Measurements from ENCODE around the gene ARRDC4. TPM values are rescaled to one million over a fixed set of nuclear protein-coding genes. Genes with fewer than 3 reads are reported as not detected.

Gene ARRDC4
- total and polyA plus RNA-seq, 2 of the 8 experiments (the other 6 are each of a cell fraction or from before 2014, with no cell fraction given): 3.5 to 3.8 TPM

- Histone ChIP-seq H3K4ac (replicated peaks; ENCODE audit: insufficient read length, low read depth, low read length) (no peak overlapping the region), H4K5ac (ENCODE audit: insufficient read length, low read depth, low read length) (no peak overlapping the region), H3K56ac (replicated peaks; ENCODE audit: insufficient read length, low read depth, low read length) (no peak overlapping the region), H3K4me2 (ENCODE audit: insufficient read depth in 1 of 2, low read depth in 2 of 2, low read length in 2 of 2) (no peak overlapping the region), H2BK12ac (ENCODE audit: low read depth, low read length) (no peak overlapping the region), H3K27me3 (replicated peaks in 1 of 4; ENCODE audit: control insufficient read depth in 3 of 4, extremely low read depth in 1 of 4, insufficient read depth in 3 of 4, low read length in 3 of 4) (no peaks in the 10 kb centered on the region), H3K79me2 (ENCODE audit: control insufficient read depth in 1 of 2, insufficient read depth in 2 of 2, low read length in 2 of 2) (no peaks in the 10 kb centered on the region), H3K9me3 (ENCODE audit: insufficient read depth in 2 of 2, low read depth in 1 of 2, low read length in 1 of 2) (no peaks in the 10 kb centered on the region), H3K14ac (ENCODE audit: insufficient read length) (no peak overlapping the region), H4K8ac (ENCODE audit: extremely low read depth, insufficient read depth, low read length) (no peak overlapping the region), H2AK5ac (ENCODE audit: low read depth, low read length) (no peak overlapping the region), H3K18ac (ENCODE audit: extremely low read depth, low read length) (no peak overlapping the region), H2AFZ (ENCODE audit: low read length) (no peak overlapping the region; the same call in 1 of the 2 replicates), H2BK5ac (ENCODE audit: low read depth, low read length) (no peak overlapping the region), H3K23ac (ENCODE audit: insufficient read length) (no peak overlapping the region), H3K23me2 (ENCODE audit: low read depth, low read length) (no peaks in the 10 kb centered on the region), H3K79me1 (ENCODE audit: low read depth, low read length) (no peaks in the 10 kb centered on the region), H3K9ac (replicated peaks in 1 of 4; ENCODE audit: extremely low read depth in 1 of 4, low read depth in 3 of 4, low read length in 3 of 4) (no peak overlapping the region), H2BK20ac (ENCODE audit: low read length) (no peak overlapping the region), H4K91ac (replicated peaks; ENCODE audit: insufficient read length, low read length) (no peak overlapping the region), H4K20me1 (replicated peaks in 1 of 2; ENCODE audit: control insufficient read depth in 1 of 2, insufficient read depth in 2 of 2, low read length in 2 of 2) (no peaks in the 10 kb centered on the region), H3K4me3 (ENCODE audit: extremely low read depth in 1 of 4, insufficient read depth in 2 of 4, low read depth in 3 of 4, low read length in 4 of 4) (no peak overlapping the region), H2BK120ac (replicated peaks; ENCODE audit: low read depth, low read length) (no peak overlapping the region), H2BK15ac (ENCODE audit: low read length) (no peak overlapping the region), H3K36me3 (ENCODE audit: control insufficient read depth in 2 of 4, insufficient read depth in 4 of 4, low read length in 3 of 4) (no peaks in the 10 kb centered on the region), H3K27ac (ENCODE audit: low read depth, low read length) (no peak overlapping the region), H3K4me1 (replicated peaks in 1 of 4; ENCODE audit: control insufficient read depth in 3 of 4, insufficient read depth in 4 of 4, low read length in 3 of 4) (no peaks in the 10 kb centered on the region)
- POLR2A ChIA-PET (ENCODE audit: partially characterized antibody): no interaction called here
- CTCF ChIA-PET (ENCODE audit: partially characterized antibody): interaction anchor here (0.5 to 1.2 kb wide), 5 partner anchors 11 to 369 kb away, joined by 3 to 5 read pairs (median 3); no protein-coding TSS in a partner anchor
- no peak for FAIRE-seq
- no peak for DNase-seq (ENCODE audit: low read depth in 1 of 2, low spot score in 2 of 2)
- no peak for TF ChIP-seq HDAC2 (IDR thresholded peaks at IDR 0.05; ENCODE audit: borderline replicate concordance in 1 of 2, low read depth in 2 of 2, low read length in 2 of 2)
- TF ChIP-seq SP1 (IDR thresholded peaks at IDR 0.05; ENCODE audit: low read depth, low read length): no peak
- no peak for TF ChIP-seq SUZ12 (IDR thresholded peaks at IDR 0.05; ENCODE audit: low read length)
- no peak for TF ChIP-seq SIN3A (conservative IDR thresholded peaks at IDR 0.05 in 1 of 2, IDR thresholded peaks at IDR 0.05 in 1 of 2; ENCODE audit: low read depth in 1 of 2, low read length in 2 of 2)
- 97% methylated on average over 3 of the region's 3 CpGs; no CpG with 5 or more reads in 1 of the 2 experiments for WGBS, 2 experiments (ENCODE audit: extremely low coverage in 1 of 2, insufficient coverage in 1 of 2, insufficient read length in 1 of 2, insufficient replicate concordance in 2 of 2, low coverage in 1 of 2, low lambda C conversion rate in 2 of 2, missing lambda C conversion rate in 1 of 2)
Measured at GRCh38 chr15:97993310-97993738, 32.8 kb downstream of the ARRDC4 start.

Data from H1 (cell line).